ENCODE results near the gene XDH. TPM values are rescaled to one million over a fixed set of nuclear protein-coding genes. Genes with fewer than 3 reads are reported as not detected.

Gene XDH
- 3.1 and 3.7 TPM in 2 replicates for total RNA-seq (2014; rRNA removed; shearing (Covaris generic))
- polyA plus RNA-seq (2015; cell fraction: cytosol; rRNA removed) = 1.2 and 1.6 TPM in 2 replicates
- 2.0 and 3.0 TPM in 2 replicates for polyA plus RNA-seq (2015; cell fraction: nucleus; rRNA removed)

DNA sequence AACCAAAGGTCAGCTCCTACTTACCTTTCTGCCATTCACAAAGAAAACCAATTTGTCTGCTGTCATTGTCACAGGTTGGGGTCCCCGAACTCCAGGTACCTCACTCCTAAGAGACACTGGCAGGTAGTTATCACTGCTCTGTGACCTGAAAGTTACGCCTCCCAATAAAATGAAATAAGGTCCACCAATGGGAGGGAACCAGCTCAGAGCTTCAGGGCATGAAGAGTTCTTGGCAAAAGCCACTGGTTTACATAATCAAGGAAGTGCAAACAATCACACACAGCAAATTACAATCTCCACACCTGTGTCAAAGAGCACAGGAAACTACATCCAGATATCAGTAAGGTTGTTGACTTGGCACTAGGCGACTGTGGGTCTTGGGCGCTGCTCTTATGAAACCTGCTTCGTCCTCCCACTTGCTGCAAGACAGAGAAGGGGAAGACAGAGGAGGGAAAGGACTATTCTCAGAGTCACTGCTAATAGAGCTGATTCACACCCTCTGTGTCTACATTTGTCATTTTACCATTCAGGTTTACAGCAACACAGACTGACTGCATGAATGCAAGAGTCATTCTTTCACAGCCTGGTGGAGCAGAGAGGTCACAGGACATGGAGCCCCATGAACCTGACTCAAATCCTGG lies at the start of gene XDH:
Gene XDH (minus strand): TSS at position 142 of the 641 bp plus-strand sequence. CDS start 76 bp downstream, at position 66.
- no peak for DNase-seq (ENCODE audit: low read depth)

GRCh38 chr2:31457651-31458050 lies 43.1 kb upstream of the XDH start:
- peak; percentile 44 for DNase-seq (ENCODE audit: low read depth)

DNA sequence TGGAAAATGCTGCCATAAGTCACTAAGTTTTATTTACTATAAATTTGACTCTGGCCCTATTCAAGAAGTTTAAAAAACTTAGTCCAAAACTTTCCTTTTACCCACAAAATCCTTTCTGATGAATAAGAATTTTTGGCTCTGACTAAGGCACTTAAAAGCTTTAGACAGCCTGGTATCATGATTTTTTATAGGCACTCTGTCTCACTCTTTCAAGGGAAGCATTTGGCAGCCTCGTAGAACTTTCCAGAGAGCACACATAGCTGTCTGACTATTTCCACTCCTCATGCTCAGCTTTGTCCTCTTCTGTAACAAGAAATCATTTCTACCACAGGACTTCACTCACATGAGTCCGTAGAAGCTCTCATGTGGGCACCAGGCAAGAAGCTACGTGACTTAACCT lies 32.3 kb upstream of the XDH start:
- DNase-seq (ENCODE audit: low read depth) = no peak

GRCh38 chr2:31442376-31442775 lies 27.8 kb upstream of the XDH start:
- no peak for DNase-seq (ENCODE audit: low read depth)

- peak; percentile 86 for DNase-seq (ENCODE audit: low read depth)
These were observed 26.2 kb upstream of the XDH start for GRCh38 chr2:31440764-31441163.

DNA sequence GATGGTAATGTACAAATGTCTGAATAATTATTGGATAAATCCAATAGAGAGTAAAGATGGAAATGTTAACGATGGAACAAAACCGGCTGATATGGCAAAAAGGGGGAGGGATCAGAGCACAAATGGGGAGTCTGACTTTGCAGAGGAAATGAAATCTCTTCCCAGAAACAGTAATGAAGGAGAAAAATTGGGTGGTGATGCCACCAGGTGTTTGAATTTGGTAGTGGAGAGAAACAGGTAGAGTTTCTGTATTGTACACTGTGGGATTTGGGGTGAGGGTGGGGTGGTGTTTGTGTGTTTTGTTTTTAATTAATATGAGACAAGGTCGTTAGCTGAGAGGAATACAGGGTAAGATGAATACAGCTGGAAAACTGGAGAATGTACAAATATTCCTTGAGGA lies 20.4 kb upstream of the XDH start:
- peak; percentile 46 for DNase-seq (ENCODE audit: low read depth)

- no peak for DNase-seq (ENCODE audit: low read depth)
These were observed 19.0 kb upstream of the XDH start for GRCh38 chr2:31433541-31433940.

DNA sequence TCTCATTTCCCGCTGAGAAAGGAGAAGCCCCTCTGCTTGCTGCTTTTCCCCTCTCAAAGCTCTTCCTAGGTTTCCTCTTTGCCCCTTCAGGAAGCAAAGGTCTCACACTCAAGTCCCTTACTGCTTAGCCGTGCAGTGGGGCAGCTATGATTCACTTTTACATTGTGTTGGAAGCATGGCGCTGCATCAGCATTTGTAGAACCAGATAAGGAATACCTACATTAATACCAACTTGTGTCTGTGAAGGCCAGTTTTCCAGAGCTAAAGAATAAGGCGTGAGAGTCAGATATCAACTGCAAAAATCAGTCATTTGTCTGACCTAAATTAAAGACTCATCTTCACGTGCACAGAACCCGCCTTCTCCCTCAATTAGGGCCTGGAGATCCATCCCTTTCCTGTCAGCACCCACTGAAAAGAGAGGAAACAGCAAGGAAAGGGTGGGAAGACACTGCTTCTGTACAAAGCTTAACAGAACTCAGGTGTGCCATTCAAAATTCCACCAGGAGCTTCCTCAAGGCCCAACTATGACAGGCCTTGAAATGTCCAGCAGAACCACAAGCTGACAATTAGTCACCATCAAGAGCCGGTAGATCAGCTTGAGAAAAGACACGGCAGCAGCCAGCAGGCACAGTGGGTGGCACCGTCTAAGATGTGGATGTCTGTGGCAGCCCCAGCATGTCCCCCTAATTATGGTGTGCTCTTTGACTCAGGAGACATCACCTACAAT lies 16.1 kb upstream of the XDH start:
- no peak for DNase-seq (ENCODE audit: low read depth)

- DNase-seq (ENCODE audit: low read depth) = peak; percentile 91
These were observed 15.4 kb upstream of the XDH start for GRCh38 chr2:31429759-31430438.

DNA sequence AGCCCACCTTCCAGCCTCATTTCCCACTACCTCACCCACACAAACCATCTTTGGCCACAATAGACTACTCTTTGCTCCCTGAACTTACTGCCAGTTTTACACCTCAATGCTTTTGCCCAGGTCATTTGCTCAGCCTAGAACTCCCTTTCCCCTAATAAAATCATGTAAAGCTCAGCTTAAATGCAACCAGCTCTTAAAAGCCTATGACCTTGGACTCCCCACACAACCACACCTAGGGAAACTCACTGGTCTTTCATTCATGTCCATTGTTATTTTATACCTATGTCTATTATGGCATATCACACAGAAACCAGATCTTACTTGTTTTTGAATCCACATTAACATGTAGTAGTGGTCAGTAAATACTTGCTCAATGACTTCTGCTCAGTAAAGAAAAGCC lies 14.5 kb upstream of the XDH start:
- DNase-seq (ENCODE audit: low read depth) = no peak

DNA sequence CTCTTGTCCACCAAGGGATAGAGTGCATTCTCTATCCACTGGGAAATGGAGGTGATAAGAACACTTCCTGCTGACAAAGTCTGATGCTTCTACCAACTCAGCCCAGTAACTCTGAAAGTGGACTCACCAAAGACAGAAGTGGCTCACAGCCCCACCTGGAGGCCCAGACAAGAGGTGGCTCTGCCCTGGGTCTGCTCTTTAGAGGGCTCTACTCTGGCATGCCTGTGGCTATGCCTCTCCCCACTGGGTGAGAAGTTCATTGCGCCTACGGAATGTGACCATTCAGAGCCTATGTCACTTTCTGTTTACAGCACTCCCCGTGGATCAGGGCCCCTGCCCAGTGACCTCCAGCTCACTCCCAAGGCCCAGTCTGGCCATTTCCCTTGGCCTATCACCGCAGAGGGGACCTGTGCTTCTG lies 13.5 kb upstream of the XDH start:
- DNase-seq (ENCODE audit: low read depth) = peak; percentile 55

DNA sequence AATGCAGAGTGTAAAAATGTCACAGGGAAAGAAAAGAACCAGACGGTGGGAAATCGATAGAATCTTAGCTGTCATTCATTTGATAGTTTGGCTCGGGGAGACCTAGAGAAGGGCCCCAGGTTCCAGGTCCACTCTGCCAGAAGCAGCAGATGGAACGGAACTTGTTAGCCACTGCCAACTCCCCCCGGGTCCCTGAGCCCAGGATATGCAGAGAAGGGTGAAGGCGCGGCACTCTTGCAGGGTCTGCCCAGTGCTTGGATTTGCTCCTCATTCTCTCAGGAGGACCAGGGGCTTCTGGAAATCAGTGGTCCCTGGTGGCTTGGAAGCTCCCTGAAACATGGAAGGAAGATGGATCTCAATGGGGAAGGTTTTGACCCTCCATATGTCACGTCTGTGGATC lies 11.6 kb upstream of the XDH start:
- no peak for DNase-seq (ENCODE audit: low read depth)

DNA sequence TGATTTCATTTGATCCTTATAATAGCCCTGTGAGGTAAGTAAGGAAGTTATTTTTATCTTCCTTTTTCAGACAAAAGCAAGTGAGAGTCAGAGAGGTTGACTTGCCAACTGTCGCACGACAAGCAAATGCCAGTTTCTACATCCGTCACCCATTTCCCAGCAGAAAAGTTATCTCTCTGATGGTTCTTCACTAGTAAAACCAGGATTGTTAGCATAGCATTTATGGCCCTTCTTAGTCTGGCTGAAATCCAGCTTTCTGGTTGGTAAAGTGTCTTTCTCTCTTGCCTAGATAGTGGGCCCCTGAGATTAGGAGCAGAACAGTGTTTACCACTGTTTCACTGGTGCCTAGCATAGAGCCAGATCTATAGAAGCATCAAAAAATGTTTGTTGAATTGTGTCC lies 7.1 kb upstream of the XDH start:
- DNase-seq (ENCODE audit: low read depth) = no peak

GRCh38 chr2:31420936-31421335 lies 6.4 kb upstream of the XDH start:
- peak; percentile 35 for DNase-seq (ENCODE audit: low read depth)

GRCh38 chr2:31419386-31419785 lies 4.8 kb upstream of the XDH start:
- no peak for DNase-seq (ENCODE audit: low read depth)

DNA sequence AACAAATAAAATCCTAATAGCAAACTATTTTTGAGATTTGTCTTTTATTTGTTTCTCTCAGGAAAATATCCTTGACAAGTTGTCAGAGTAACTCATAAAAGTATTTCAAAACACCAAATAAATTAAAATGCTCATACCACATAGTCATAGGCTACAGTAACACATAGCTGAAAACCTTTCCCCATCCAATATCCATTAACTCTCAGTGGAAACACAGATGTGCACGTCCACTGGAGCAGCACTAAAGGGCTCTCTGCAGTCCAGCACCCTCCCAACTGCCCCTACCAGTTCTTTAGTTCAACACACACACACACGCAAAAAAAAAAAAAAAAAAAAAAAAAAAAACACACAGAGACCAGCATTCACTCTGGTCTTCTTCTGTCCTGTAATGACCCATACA lies 879 bp upstream of the XDH start:
- no peak for DNase-seq (ENCODE audit: low read depth)

- peak; percentile 37 for DNase-seq (ENCODE audit: low read depth)
These were observed 536 bp downstream of the XDH start for GRCh38 chr2:31413862-31414550.

DNA sequence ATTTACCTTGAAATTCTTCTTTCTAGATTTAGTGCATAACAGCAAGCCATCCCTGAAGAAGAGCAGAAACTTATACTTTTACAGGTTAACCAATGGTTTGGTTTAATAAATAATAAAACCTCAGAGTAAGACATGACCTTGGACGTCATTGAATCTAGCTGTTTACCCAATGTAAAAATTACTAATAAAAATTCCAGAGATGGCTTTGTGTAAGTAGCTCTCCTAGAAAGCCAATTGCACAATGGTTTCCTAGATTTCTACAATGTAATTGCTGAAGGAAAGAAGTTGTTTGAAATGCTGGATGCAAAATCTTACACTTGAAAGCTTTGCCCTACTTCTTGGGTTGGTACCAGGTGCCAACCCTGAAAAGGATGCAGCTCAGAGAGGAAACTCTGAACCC lies 1.5 kb downstream of the XDH start:
- DNase-seq (ENCODE audit: low read depth) = no peak

GRCh38 chr2:31411771-31412170 lies 2.8 kb downstream of the XDH start:
- peak; percentile 56 for DNase-seq (ENCODE audit: low read depth)

DNA sequence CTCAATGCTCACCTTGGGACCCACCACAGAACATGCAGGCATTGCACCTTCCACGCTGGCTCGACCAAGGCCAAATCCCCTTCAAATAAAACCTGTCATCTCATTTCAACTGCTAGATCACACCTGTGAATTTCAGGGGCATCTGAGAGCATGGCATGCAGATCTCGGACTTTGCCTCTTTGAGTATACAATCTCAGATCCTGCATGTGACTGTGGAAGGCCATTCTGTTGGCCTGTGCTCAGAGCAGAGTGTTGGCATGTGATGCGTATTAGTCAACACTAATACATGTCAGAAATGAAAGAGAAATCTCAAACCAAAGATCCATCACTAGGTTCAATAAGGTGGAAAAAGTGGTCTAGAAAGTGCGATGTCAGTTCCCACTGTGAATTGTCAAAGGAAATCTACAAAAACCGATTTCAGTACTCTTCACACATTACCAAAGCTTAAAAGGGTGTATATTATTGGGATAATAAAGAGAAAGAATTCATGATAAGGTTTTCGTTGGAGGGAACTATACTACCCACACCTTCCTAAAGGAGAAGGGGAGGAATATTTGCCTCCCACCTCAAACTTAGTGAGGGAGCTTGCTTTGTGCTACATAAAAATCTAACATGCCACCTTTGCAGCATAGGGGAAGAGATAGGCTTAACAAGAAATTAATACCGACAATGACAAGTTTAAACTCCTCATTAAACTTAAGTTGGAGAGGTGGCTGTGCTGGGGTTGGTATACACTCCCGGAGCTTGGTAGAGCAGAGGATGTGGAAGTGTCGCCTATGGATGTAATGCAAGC lies 7.8 kb downstream of the XDH start:
- DNase-seq (ENCODE audit: low read depth) = no peak

DNA sequence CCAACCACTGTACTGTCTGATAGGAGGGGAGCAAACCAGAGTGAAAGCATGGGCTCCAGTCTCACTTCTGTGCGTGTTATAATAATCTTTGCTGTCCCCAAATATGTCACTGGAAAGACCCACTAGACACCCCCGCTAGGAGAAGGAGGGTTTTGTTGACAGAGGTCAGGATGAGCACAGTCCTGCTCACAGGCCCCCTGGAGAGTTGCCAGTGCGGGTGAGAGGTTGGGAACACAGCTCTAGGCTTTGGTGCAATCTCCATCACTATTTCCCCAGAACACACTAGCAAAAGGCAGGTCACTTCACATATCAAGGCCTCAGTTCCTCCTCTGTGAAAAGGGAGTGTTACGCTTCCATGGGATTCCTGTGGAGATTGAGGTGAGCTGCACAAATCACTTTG lies 9.7 kb downstream of the XDH start:
- no peak for DNase-seq (ENCODE audit: low read depth)
